GM19328 (cell line): Measurements from ENCODE around the gene LRP8.
"Not testable (repeated sequence)": the region's sequence is repeated elsewhere in the genome, so short reads cannot be mapped to it uniquely, and the experiment has no call there.

ENCODE experiments used
- ATAC-seq: cut with Tn5 transposase; IDR thresholded peaks from one replicate; pipeline ENCODE4 v1.9.1; 2021; ENCODE audit warnings: mild to moderate bottlenecking, moderate library complexity; ENCODE audit not compliant: unreplicated experiment

Gene LRP8

GRCh38 chr1:53285969-53286760 is 41.7 kb downstream of the LRP8 start:
- ATAC-seq, result no peak

DNA sequence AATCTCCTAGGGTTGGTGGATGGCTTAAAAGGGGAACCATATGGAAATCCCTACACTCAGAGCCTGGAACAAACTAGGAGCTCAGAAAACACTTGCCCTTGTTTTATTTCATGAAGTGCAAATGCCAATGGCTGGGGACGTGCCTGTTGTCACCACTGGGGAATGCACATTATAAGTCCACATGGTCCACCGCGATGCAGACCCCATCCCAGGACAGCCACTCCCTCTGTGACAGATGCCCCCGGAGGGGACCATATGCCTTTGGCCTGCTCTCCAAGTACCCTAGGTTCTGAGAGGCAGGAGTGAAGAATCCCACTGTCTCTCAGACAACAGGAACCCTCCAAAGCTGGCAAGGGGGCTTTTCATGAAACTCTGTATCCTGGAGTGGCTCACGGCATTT is 42.3 kb downstream of the LRP8 start:
- no peak for ATAC-seq

DNA sequence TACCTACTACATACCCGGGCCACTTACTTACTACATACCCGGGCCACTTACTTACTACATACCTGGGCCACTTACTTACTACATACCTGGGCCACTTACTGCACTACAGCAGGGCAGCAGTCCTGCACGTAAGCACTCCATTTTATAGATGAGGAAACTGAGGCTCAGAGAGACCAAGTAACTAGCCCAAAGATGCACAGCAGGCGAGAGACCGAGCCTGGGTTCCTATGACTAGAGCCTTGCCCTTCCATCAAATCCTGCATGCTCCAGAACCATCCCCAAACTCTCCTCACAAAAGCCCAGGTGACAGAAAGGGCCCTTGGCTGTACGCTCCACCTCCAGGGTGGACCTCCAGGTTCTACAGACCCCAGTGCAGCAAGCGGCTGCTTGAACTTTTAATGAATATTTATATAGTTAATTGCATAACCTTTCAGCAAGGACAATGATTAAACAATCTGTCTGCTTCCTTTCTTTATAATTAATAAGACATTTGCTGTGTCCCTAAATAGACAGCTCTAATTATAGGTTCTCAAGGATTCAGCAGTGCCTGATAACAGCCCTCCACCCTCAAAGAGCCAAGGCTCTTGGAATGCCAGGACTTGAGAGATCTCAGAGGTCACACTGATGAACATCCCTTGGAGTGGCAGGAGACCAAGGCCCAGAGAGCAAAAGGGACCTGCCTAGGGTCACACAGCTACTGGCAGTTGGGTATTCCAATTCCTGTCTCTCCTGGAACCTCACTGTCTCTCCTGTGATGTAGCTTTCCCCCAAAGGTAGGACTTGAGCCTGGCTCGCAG is 43.4 kb downstream of the LRP8 start:
- ATAC-seq, result no peak

- not testable (repeated sequence) for ATAC-seq
These were observed 44.7 kb downstream of the LRP8 start for GRCh38 chr1:53283156-53283555.

DNA sequence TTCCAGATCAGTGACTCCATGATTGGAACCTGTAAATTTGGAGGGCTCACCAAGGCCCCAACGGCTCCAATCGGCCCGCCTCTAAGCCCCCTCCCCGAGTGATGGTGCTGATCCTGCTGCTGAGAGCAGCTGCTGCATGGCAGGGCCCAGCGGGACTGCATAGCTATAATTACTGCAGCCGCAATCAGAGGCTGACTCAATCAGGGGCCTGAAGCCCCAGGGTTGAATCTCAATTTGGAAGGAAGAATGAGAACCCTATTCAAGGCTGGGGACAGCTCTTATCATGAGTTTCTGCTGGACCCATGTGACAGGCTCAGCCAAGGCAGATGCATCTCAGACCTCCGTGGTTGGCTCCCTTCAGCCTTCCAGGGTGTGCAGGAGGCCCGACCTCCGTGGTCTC is 46.7 kb downstream of the LRP8 start:
- ATAC-seq, result no peak

- ATAC-seq, result no peak
These were observed 47.4 kb downstream of the LRP8 start for GRCh38 chr1:53280496-53280895.

DNA sequence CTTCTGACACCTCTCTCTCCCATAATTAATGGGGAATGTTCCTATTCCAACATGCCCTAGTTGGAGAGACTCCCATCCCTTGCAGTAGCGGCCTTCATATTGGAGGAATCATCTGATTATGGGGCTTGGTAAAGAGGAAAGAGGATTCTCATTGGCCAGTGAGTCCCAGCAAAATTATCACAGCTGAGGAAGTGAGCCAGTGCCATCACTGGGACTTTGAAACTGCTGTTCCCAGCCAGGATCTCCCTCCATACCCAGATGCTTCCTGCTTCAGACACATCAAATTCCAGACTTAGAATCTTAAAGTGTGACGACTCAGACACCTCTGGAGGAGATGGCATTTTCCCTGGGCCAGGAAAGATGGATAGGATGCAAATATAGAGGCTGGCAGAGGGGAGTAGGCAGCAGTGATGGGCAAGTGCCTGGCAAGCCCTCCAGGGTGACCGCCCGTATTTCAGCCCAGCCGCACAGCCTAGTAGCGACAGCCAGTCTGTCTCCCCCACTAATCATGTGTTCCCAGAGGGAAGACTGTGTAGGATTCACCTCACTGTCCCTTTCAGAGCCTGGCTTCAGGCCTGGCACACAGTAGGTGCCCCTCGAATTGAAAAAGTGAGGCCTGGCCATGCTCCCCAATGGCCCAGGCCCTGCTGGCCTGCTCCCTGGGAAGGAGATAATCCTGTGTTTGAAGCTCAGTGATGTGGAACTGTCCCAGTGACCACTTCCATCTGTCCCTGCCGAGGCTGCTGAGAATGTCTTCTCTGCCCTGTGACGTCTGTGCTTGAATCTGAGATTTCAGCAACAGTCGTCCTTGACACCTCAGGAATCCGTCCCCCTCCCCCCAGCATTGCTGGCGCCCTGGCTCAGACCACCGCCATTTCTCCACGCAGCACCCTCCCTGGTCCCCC is 48.3 kb downstream of the LRP8 start:
- ATAC-seq, result no peak

DNA sequence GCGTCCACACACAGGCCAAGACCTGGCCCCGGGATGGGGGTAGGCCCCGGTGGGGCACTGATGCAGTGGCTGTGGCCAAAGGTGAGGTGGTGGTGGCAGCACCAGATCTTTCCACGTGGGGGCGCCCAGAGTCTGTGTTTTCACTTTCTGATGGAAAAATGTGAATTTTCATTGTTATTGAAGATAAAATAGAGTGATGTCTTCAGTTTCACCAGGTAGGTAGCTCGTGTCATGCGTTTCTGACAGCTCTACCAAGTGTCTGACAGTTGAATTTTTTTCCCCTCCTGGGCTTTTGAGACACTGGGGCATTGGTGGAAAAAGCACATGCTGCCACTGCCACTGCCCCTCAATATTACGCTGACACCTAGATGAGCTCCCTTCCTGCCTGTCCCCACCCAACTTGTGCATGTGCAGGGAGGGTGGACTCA is 49.6 kb downstream of the LRP8 start:
- no peak for ATAC-seq

GRCh38 chr1:53277326-53277725 is 50.5 kb downstream of the LRP8 start:
- ATAC-seq, result no peak

- no peak for ATAC-seq
These were observed 51.0 kb downstream of the LRP8 start for GRCh38 chr1:53276902-53277281.

GRCh38 chr1:53276153-53276901 is 51.5 kb downstream of the LRP8 start:
- ATAC-seq, result no peak

DNA sequence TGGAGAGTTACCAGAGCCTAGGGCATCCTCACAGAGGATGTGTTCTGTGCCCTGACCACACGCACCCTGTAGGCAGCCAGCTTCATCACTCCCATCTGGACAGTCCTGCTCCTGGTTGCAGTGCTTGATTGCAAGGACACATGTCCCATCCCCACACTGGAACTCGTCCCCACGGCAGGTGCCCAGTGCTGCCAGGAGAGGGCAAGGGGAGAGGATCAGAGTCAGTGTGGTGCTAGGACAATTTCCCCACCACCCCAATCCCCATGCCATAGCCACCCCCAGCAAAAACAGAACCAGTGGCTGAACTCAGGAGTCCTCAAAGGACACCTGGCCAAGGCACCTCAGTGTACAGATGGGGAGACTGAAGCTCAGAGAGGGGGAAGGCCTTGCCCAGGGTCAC is 52.3 kb downstream of the LRP8 start:
- ATAC-seq, result no peak

DNA sequence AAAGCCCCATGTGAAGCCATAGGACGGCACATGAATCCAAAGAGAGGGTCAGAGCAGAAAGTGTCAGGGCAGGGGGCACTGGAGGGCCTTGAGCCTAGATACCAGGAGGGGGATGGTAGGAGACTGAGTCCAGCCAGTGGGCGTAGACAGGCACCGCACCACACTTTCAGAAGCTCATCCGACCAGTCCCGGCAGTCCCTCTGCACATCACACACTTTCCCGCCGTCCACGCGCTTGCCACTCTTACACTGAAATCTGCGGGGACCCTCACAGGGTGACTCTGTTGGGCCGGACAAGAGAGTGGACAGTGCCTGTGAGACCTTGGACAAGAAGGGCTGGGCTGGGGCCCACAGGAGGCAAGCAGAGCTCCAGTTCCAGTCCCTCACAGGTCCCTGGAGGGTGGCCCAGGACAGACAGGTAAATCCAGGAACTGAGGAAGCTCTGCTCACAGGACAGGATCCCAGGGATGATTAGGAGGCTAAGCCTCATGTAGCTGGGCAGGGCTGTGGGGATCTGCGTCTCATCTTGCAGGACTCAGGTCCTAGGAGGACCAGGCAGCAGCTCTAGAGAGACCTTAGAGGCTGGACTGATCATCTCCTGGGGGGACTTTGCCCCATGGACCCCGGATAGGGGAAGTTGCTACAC is 53.2 kb downstream of the LRP8 start:
- ATAC-seq, result no peak

DNA sequence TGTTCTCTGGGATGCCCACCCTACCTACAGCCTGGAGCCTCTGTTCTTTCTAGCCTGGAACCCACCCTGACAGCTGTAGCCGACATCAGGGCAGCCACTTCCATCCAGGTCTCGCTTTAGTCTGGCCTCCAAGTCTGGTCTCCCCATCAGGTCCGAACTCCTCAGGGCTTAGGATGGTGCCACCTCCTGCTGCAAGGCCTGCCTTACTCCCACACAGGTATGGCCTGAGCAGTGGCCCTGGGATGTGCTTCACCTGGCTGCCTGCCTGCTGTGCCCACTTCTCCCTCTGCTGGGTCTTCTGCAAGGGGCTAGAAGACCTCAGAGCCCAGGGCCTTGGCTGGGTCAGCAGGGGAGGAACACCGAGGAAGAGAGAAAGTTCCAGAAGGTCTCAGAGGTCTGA is 53.8 kb downstream of the LRP8 start:
- ATAC-seq, result no peak

- ATAC-seq, result no peak
These were observed 54.3 kb downstream of the LRP8 start for GRCh38 chr1:53273526-53273925.

DNA sequence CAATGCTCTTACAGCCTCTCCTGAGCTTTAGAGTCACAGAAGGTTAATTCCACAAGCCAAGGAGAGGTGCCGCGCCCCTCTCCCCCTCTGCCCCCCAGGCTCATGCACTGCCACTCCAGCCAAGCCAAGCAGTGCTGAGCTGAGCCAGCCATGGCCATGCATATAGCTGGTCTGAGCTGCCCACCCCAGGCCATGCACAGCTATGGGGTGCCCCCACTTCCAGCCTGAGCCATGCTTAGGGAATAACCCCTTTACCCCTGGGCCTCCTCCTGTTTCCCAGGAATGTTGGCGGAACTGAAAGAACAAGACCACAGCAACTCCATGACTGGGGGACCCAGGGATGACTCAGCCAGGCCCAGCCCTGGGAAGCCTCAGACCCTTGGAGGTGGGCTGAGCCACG is 55.5 kb downstream of the LRP8 start:
- no peak for ATAC-seq

- ATAC-seq, result no peak
These were observed 56.3 kb downstream of the LRP8 start for GRCh38 chr1:53271446-53272090.

GRCh38 chr1:53270873-53271272 is 57.0 kb downstream of the LRP8 start:
- ATAC-seq, result no peak

GRCh38 chr1:53270107-53270506 is 57.8 kb downstream of the LRP8 start:
- no peak for ATAC-seq

DNA sequence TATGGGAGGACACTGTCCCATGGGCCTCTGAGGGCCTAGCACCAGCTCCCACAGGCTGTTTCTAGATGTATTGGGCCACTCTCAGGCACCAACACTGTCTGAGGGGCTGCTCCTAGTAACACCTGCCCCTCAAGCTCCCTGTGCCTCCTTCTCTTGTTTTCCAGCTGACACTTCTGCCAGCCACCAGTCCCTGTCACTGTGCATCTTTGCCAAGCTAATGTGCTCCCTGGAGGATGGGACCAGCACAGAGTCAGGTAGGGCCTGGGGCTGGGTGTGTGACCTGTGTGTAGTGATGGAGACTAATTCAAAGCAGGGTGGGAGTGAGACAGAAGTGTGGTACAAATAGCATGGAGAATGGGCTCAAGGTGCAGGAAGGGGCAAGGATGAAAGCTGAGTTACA is 60.1 kb downstream of the LRP8 start:
- no peak for ATAC-seq
